HEK293T (cell line): Measurements from ENCODE around the gene RNASEL.

Source experiments
- BHLHE40 ChIP-seq: fragments of 450-650 bp; IDR thresholded peaks from 2 replicates; pipeline ENCODE4 v1.6.1; 2016; ENCODE audit warnings: mild to moderate bottlenecking, moderate library complexity, borderline replicate concordance
- FOXM1 ChIP-seq: fragments of 450-650 bp; IDR thresholded peaks from 2 replicates; pipeline ENCODE4 v1.6.1; 2017; ENCODE audit warnings: mild to moderate bottlenecking, borderline replicate concordance
- NFRKB ChIP-seq: fragments of 450-650 bp; IDR thresholded peaks from 2 replicates; pipeline ENCODE4 v1.6.1; 2016; ENCODE audit warnings: mild to moderate bottlenecking, moderate library complexity
- PKNOX1 ChIP-seq: fragments of 450-650 bp; IDR thresholded peaks from 2 replicates; pipeline ENCODE4 v1.6.1; 2016

GRCh38 chr1:182596934-182597333 lies 7.9 kb upstream of the RNASEL start:
- TF ChIP-seq BHLHE40 (no peak), PKNOX1 (no peak), NFRKB (no peak), FOXM1 (no peak)
